GM19467 (cell line): ENCODE measurements around the gene TTC7B.
"Not testable (repeated sequence)": the region's sequence is repeated elsewhere in the genome, so short reads cannot be mapped to it uniquely, and the experiment has no call there.

Source experiments
- ATAC-seq: cut with Tn5 transposase; IDR thresholded peaks from one replicate; pipeline ENCODE4 v1.9.1; 2021; ENCODE audit warnings: mild to moderate bottlenecking, moderate library complexity; ENCODE audit not compliant: unreplicated experiment

TTC7B gene

GRCh38 chr14:90836692-90837063 lies 20.4 kb upstream of the TTC7B start:
- no peak for ATAC-seq

- no peak for ATAC-seq
Measured at GRCh38 chr14:90831821-90832220, 15.6 kb upstream of the TTC7B start.

- ATAC-seq = no peak
Measured at GRCh38 chr14:90830931-90831701, 14.9 kb upstream of the TTC7B start.

- ATAC-seq = no peak
Measured at GRCh38 chr14:90829677-90830076, 13.4 kb upstream of the TTC7B start.

- peak; percentile 43 for ATAC-seq
Measured at GRCh38 chr14:90828642-90829487, 12.6 kb upstream of the TTC7B start.

- peak; percentile 98 for ATAC-seq
Measured at GRCh38 chr14:90827919-90828610, 11.8 kb upstream of the TTC7B start.

- not testable (repeated sequence) for ATAC-seq
Measured at GRCh38 chr14:90823542-90823941, 7.3 kb upstream of the TTC7B start.

GRCh38 chr14:90820958-90821357 lies 4.7 kb upstream of the TTC7B start:
- no peak for ATAC-seq

- no peak for ATAC-seq
Measured at GRCh38 chr14:90819734-90820393, 3.6 kb upstream of the TTC7B start.

GRCh38 chr14:90818715-90819114 lies 2.5 kb upstream of the TTC7B start:
- ATAC-seq = no peak

GRCh38 chr14:90816681-90817436 lies 629 bp upstream of the TTC7B start:
- ATAC-seq = no peak

GRCh38 chr14:90815572-90815821 lies 733 bp downstream of the TTC7B start:
- no peak for ATAC-seq

- no peak for ATAC-seq
Measured at GRCh38 chr14:90814806-90815571, 1.2 kb downstream of the TTC7B start.

- ATAC-seq = no peak
Measured at GRCh38 chr14:90813442-90813841, 2.8 kb downstream of the TTC7B start.

- no peak for ATAC-seq
Measured at GRCh38 chr14:90812109-90812508, 4.1 kb downstream of the TTC7B start.

- no peak for ATAC-seq
Measured at GRCh38 chr14:90811641-90812040, 4.6 kb downstream of the TTC7B start.

GRCh38 chr14:90810806-90811205 lies 5.4 kb downstream of the TTC7B start:
- ATAC-seq = no peak

- no peak for ATAC-seq
Measured at GRCh38 chr14:90809530-90810312, 6.5 kb downstream of the TTC7B start.
